ENCODE data around the gene AGPAT1.
"Not testable (repeated sequence)": the region's sequence is repeated elsewhere in the genome, so short reads cannot be mapped to it uniquely, and the experiment has no call there.

Gene AGPAT1

GRCh38 chr6:32195652-32195901, 19.7 kb upstream of the AGPAT1 start:
- DNase-seq (ENCODE audit: low read depth, low spot score), result peak; percentile 90
- no peaks in the 10 kb centered on the region for H3K9me3 ChIP-seq (ENCODE audit: low read depth, low read length)
- H3K27ac ChIP-seq, result peak overlapping the region; percentile 90
- peak overlapping the region; percentile 87 for H3K9ac ChIP-seq (ENCODE audit: insufficient read length)
- H3K36me3 ChIP-seq (ENCODE audit: insufficient read depth, low read length), result no peaks in the 10 kb centered on the region
- H3K4me3 ChIP-seq, result peak overlapping the region; percentile 87
- no peak for TF ChIP-seq EZH2 (IDR thresholded peaks at IDR 0.05)
- TF ChIP-seq FOXP2 (optimal IDR thresholded peaks at IDR 0.05; ENCODE audit: control extremely low read depth, extremely low read length, insufficient read depth), result no peak
- TF ChIP-seq POLR2AphosphoS5 (IDR thresholded peaks at IDR 0.05; ENCODE audit: borderline replicate concordance, low read depth, low read length), result no peak

GRCh38 chr6:32194825-32195651, 19.2 kb upstream of the AGPAT1 start:
- TF ChIP-seq POLR2AphosphoS5 (IDR thresholded peaks at IDR 0.05; ENCODE audit: borderline replicate concordance, low read depth, low read length), result peak; percentile 78
- TF ChIP-seq EZH2 (IDR thresholded peaks at IDR 0.05), result no peak
- no peak for DNase-seq (ENCODE audit: low read depth, low spot score)
- Histone ChIP-seq H3K4me3 (peak overlapping the region; percentile 87), H3K9ac (ENCODE audit: insufficient read length) (peak overlapping the region; percentile 83), H3K36me3 (ENCODE audit: insufficient read depth, low read length) (no peaks in the 10 kb centered on the region), H3K27ac (peak overlapping the region; percentile 97), H3K9me3 (ENCODE audit: low read depth, low read length) (no peaks in the 10 kb centered on the region)

- peak overlapping the region; percentile 87 for H3K4me3 ChIP-seq
- no peak overlapping the region for H3K9ac ChIP-seq (ENCODE audit: insufficient read length)
- H3K36me3 ChIP-seq (ENCODE audit: insufficient read depth, low read length), result no peaks in the 10 kb centered on the region
- no peak for DNase-seq (ENCODE audit: low read depth, low spot score)
- H3K9me3 ChIP-seq (ENCODE audit: low read depth, low read length), result no peaks in the 10 kb centered on the region
- no peak for TF ChIP-seq POLR2AphosphoS5 (IDR thresholded peaks at IDR 0.05; ENCODE audit: borderline replicate concordance, low read depth, low read length)
- TF ChIP-seq EZH2 (IDR thresholded peaks at IDR 0.05), result no peak
- peak overlapping the region; percentile 97 for H3K27ac ChIP-seq
These were observed 18.5 kb upstream of the AGPAT1 start for GRCh38 chr6:32194388-32194787.

GRCh38 chr6:32193096-32193495, 17.2 kb upstream of the AGPAT1 start:
- not testable (repeated sequence) for H3K36me3 ChIP-seq (ENCODE audit: insufficient read depth, low read length); DNase-seq (ENCODE audit: low read depth, low spot score); H3K9me3 ChIP-seq (ENCODE audit: low read depth, low read length)
- Histone ChIP-seq H3K9ac (ENCODE audit: insufficient read length) (peak overlapping the region; percentile 57), H3K4me3 (peak overlapping the region; percentile 69), H3K27ac (peak overlapping the region; percentile 97)

GRCh38 chr6:32192608-32193039, 16.7 kb upstream of the AGPAT1 start, which contains the start of gene GPSM3:
GPSM3 (minus strand) TSS chr6:32192643; CDS start chr6:32192513, 130 bp downstream.
- H3K36me3 ChIP-seq (ENCODE audit: insufficient read depth, low read length), result peaks cover 8% of the 10 kb centered on the region
- no peak for TF ChIP-seq EZH2 (IDR thresholded peaks at IDR 0.05)
- peak; percentile 69 for TF ChIP-seq FOXP2 (optimal IDR thresholded peaks at IDR 0.05; ENCODE audit: control extremely low read depth, extremely low read length, insufficient read depth)
- peak; percentile 65 for TF ChIP-seq POLR2AphosphoS5 (IDR thresholded peaks at IDR 0.05; ENCODE audit: borderline replicate concordance, low read depth, low read length)
- peak within 1 kb of the TSS; percentile 97 for H3K27ac ChIP-seq
- peak within 1 kb of the TSS; percentile 66 for H3K9ac ChIP-seq (ENCODE audit: insufficient read length)
- H3K9me3 ChIP-seq (ENCODE audit: low read depth, low read length), result no peaks in the 10 kb centered on the region
- H3K4me3 ChIP-seq, result peak within 1 kb of the TSS; percentile 69
- peak; percentile 91 for DNase-seq (ENCODE audit: low read depth, low spot score)

- Histone ChIP-seq H3K9ac (ENCODE audit: insufficient read length) (peak overlapping the region; percentile 66), H3K27ac (peak overlapping the region; percentile 97), H3K4me3 (peak overlapping the region; percentile 69), H3K9me3 (ENCODE audit: low read depth, low read length) (no peaks in the 10 kb centered on the region), H3K36me3 (ENCODE audit: insufficient read depth, low read length) (peaks cover 15% of the 10 kb centered on the region)
- TF ChIP-seq EZH2 (IDR thresholded peaks at IDR 0.05) (no peak), FOXP2 (optimal IDR thresholded peaks at IDR 0.05; ENCODE audit: control extremely low read depth, extremely low read length, insufficient read depth) (no peak), POLR2AphosphoS5 (IDR thresholded peaks at IDR 0.05; ENCODE audit: borderline replicate concordance, low read depth, low read length) (no peak)
- no peak for DNase-seq (ENCODE audit: low read depth, low spot score)
These were observed 16.1 kb upstream of the AGPAT1 start for GRCh38 chr6:32191696-32192607.

- no peak for TF ChIP-seq FOXP2 (optimal IDR thresholded peaks at IDR 0.05; ENCODE audit: control extremely low read depth, extremely low read length, insufficient read depth)
- no peak for TF ChIP-seq EZH2 (IDR thresholded peaks at IDR 0.05)
- TF ChIP-seq POLR2AphosphoS5 (IDR thresholded peaks at IDR 0.05; ENCODE audit: borderline replicate concordance, low read depth, low read length), result no peak
- Histone ChIP-seq H3K9me3 (ENCODE audit: low read depth, low read length) (no peaks in the 10 kb centered on the region), H3K9ac (ENCODE audit: insufficient read length) (peak overlapping the region; percentile 66), H3K4me3 (peak overlapping the region; percentile 87), H3K36me3 (ENCODE audit: insufficient read depth, low read length) (peaks cover 21% of the 10 kb centered on the region), H3K27ac (peak overlapping the region; percentile 97)
- DNase-seq (ENCODE audit: low read depth, low spot score), result no peak
These were observed 15.2 kb upstream of the AGPAT1 start for GRCh38 chr6:32190911-32191677.
